Neural progenitor cell (in vitro differentiated cells): ENCODE data around the gene TRAF4.

Experiments used
- CTCF ChIP-seq: fragments of 200-600 bp; sonication (generic); IDR thresholded peaks from 2 replicates; pipeline ENCODE4 v1.5.1; 2017; ENCODE audit warnings: antibody characterized with exemption, mild to moderate bottlenecking
- EZH2 ChIP-seq: fragments of 200-600 bp; sonication (generic); IDR thresholded peaks from 2 replicates; pipeline ENCODE4 v1.6.1; 2017; ENCODE audit warnings: antibody characterized with exemption, mild to moderate bottlenecking, moderate library complexity

GRCh38 chr17:28711723-28712031 lies 32.1 kb upstream of the TRAF4 start, which contains the start of gene PROCA1:
- TF ChIP-seq EZH2: no peak
- TF ChIP-seq CTCF: no peak
